HCT116 (cell line): ENCODE data around the gene GRIK1.

ENCODE experiments used
- CTCF ChIP-seq, 3 experiments: fragments of 200-600 bp in 1 of 3; sonication (generic) in 1 of 3; IDR thresholded peaks in 2 of 3; conservative IDR thresholded peaks in 1 of 3; 2 replicates each; pipeline ENCODE4 v1.5.1; 2012 to 2017; ENCODE audit warnings: low read depth in 2 of 3, low read length in 2 of 3, antibody characterized with exemption in 1 of 3, borderline replicate concordance in 1 of 3, control low read depth in 1 of 3, mild to moderate bottlenecking in 1 of 3, mixed read lengths in 1 of 3, mixed run types in 1 of 3, moderate library complexity in 1 of 3; ENCODE audit not compliant: insufficient read depth in 1 of 3
- ELF1 ChIP-seq: IDR thresholded peaks from 2 replicates; pipeline ENCODE4 v1.6.1; 2012; ENCODE audit warnings: low read depth, borderline replicate concordance
- EZH2 ChIP-seq: fragments of 200-600 bp; sonication (generic); IDR thresholded peaks from 2 replicates; pipeline ENCODE4 v1.6.1; 2017; ENCODE audit warnings: antibody characterized with exemption, mixed run types
- EZH2phosphoT487 ChIP-seq: fragments of 200-600 bp; IDR thresholded peaks from 2 replicates; pipeline ENCODE4 v1.6.1; 2018; ENCODE audit warnings: antibody characterized with exemption, borderline replicate concordance
- FOSL1 ChIP-seq: IDR thresholded peaks from 2 replicates; pipeline ENCODE4 v1.6.1; 2012; ENCODE audit warnings: low read depth
- POLR2A ChIP-seq: IDR thresholded peaks from 2 replicates; pipeline ENCODE4 v1.7.0; 2011; ENCODE audit warnings: borderline replicate concordance; ENCODE audit not compliant: insufficient read depth, insufficient read length; ENCODE audit errors: extremely low read depth
- POLR2AphosphoS5 ChIP-seq: IDR thresholded peaks from 2 replicates; pipeline ENCODE4 v1.6.1; 2011; ENCODE audit warnings: mild to moderate bottlenecking, low read depth, low read length, moderate library complexity
- SIN3A ChIP-seq: IDR thresholded peaks from 2 replicates; pipeline ENCODE4 v1.6.1; 2012; ENCODE audit warnings: low read depth

- no peak for TF ChIP-seq POLR2A
- TF ChIP-seq CTCF (IDR thresholded peaks at IDR 0.05 in 2 of 3, conservative IDR thresholded peaks at IDR 0.05 in 1 of 3; ENCODE audit: borderline replicate concordance in 1 of 3, insufficient read depth in 1 of 3, low read depth in 2 of 3, low read length in 2 of 3) = no peak
- TF ChIP-seq EZH2 = no peak
- no peak for TF ChIP-seq ELF1
- TF ChIP-seq POLR2AphosphoS5 = no peak
- no peak for TF ChIP-seq EZH2phosphoT487
- TF ChIP-seq SIN3A = no peak
- TF ChIP-seq FOSL1 = no peak
These were observed 301.7 kb downstream of the GRIK1 start for GRCh38 chr21:29638138-29638537.
